ENCODE data around the gene TAAR1.

The TAAR1 gene

DNA sequence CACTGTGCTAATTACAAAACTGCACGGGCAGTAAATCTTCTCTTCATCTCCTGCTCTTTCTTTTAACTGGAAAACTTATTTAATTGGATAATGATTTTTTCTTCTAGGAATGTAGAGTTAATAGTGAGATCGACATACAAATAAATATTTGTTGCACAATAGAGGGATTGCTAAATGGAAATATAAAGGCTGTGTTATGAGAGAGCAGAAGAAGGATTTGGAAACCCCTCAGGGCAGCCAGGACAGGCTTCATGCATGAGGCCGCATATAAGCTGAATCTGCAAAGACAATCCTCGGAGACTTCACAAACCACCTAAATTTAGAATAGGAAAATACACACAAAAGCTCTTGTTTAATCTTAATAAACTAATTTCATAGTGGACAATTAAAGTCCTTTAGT, 2.9 kb upstream of the TAAR1 start:
- Histone ChIP-seq H2AFZ (ENCODE audit: low read depth) (no peak overlapping the region), H3K9ac (no peak overlapping the region), H3K27me3 (ENCODE audit: insufficient read depth, low read depth) (no peaks in the 10 kb centered on the region), H3K79me2 (ENCODE audit: insufficient read depth, low read depth) (no peaks in the 10 kb centered on the region), H3K27ac (no peak overlapping the region), H3K4me2 (no peak overlapping the region), H4K20me1 (ENCODE audit: insufficient read depth) (no peaks in the 10 kb centered on the region), H3K36me3 (ENCODE audit: insufficient read depth) (no peaks in the 10 kb centered on the region), H3K4me3 (IDR thresholded peaks at IDR 0.05; ENCODE audit: insufficient read depth, low read depth, low read length) (no peak overlapping the region), H3K4me1 (ENCODE audit: low read depth, poor library complexity, severe bottlenecking) (no peaks in the 10 kb centered on the region)
- TF ChIP-seq, protein P1, sequence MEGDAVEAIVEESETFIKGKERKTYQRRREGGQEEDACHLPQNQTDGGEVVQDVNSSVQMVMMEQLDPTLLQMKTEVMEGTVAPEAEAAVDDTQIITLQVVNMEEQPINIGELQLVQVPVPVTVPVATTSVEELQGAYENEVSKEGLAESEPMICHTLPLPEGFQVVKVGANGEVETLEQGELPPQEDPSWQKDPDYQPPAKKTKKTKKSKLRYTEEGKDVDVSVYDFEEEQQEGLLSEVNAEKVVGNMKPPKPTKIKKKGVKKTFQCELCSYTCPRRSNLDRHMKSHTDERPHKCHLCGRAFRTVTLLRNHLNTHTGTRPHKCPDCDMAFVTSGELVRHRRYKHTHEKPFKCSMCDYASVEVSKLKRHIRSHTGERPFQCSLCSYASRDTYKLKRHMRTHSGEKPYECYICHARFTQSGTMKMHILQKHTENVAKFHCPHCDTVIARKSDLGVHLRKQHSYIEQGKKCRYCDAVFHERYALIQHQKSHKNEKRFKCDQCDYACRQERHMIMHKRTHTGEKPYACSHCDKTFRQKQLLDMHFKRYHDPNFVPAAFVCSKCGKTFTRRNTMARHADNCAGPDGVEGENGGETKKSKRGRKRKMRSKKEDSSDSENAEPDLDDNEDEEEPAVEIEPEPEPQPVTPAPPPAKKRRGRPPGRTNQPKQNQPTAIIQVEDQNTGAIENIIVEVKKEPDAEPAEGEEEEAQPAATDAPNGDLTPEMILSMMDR (conservative IDR thresholded peaks at IDR 0.05; ENCODE audit: low read depth, low read length): no peak

GRCh38 chr6:132651062-132651461, 7.9 kb downstream of the TAAR1 start:
- TF ChIP-seq, protein P1 (conservative IDR thresholded peaks at IDR 0.05; ENCODE audit: low read depth, low read length): no peak
- no peak overlapping the region for H3K4me2 ChIP-seq
- H4K20me1 ChIP-seq (ENCODE audit: insufficient read depth): no peaks in the 10 kb centered on the region
- H3K4me1 ChIP-seq (ENCODE audit: low read depth, poor library complexity, severe bottlenecking): no peaks in the 10 kb centered on the region
- no peak overlapping the region for H3K9ac ChIP-seq
- H3K36me3 ChIP-seq (ENCODE audit: insufficient read depth): no peaks in the 10 kb centered on the region
- H3K27me3 ChIP-seq (ENCODE audit: insufficient read depth, low read depth): no peaks in the 10 kb centered on the region
- no peak overlapping the region for H3K27ac ChIP-seq
- no peak overlapping the region for H3K4me3 ChIP-seq (IDR thresholded peaks at IDR 0.05; ENCODE audit: insufficient read depth, low read depth, low read length)
- H2AFZ ChIP-seq (ENCODE audit: low read depth): no peak overlapping the region
- H3K79me2 ChIP-seq (ENCODE audit: insufficient read depth, low read depth): no peaks in the 10 kb centered on the region

GRCh38 chr6:132650429-132650828, 8.6 kb downstream of the TAAR1 start:
- Histone ChIP-seq H3K4me3 (IDR thresholded peaks at IDR 0.05; ENCODE audit: insufficient read depth, low read depth, low read length) (no peak overlapping the region), H3K9ac (no peak overlapping the region), H2AFZ (ENCODE audit: low read depth) (no peak overlapping the region), H3K79me2 (ENCODE audit: insufficient read depth, low read depth) (no peaks in the 10 kb centered on the region), H3K27ac (no peak overlapping the region), H3K27me3 (ENCODE audit: insufficient read depth, low read depth) (no peaks in the 10 kb centered on the region), H3K4me1 (ENCODE audit: low read depth, poor library complexity, severe bottlenecking) (no peaks in the 10 kb centered on the region), H3K4me2 (no peak overlapping the region), H3K36me3 (ENCODE audit: insufficient read depth) (no peaks in the 10 kb centered on the region), H4K20me1 (ENCODE audit: insufficient read depth) (no peaks in the 10 kb centered on the region)
- TF ChIP-seq, protein P1 (conservative IDR thresholded peaks at IDR 0.05; ENCODE audit: low read depth, low read length): no peak

DNA sequence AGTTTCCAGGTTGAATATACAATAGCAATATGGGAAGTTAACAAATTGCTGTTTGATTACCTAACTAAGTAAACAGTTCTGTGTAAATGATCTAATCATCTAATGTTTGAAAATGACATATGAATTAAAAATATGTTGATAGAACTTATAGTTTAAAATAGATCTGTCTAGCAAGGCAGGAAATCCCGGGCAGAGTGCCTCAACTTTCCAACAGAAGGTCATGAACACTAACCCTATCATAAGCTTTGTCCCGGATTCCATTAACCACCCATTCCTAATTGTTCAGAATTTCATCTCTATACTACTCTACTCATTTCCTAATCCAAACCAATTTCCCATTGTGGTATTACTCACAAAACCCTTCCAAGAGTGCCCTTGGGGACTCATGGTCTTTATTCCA, 10.2 kb downstream of the TAAR1 start:
- H4K20me1 ChIP-seq (ENCODE audit: insufficient read depth): no peaks in the 10 kb centered on the region

More for the DNA sequence above, 10.2 kb downstream of the TAAR1 start:
- Histone ChIP-seq H3K4me1 (ENCODE audit: low read depth, poor library complexity, severe bottlenecking) (no peaks in the 10 kb centered on the region), H3K4me2 (no peak overlapping the region), H3K4me3 (IDR thresholded peaks at IDR 0.05; ENCODE audit: insufficient read depth, low read depth, low read length) (no peak overlapping the region), H3K27ac (no peak overlapping the region), H3K36me3 (ENCODE audit: insufficient read depth) (no peaks in the 10 kb centered on the region), H3K79me2 (ENCODE audit: insufficient read depth, low read depth) (no peaks in the 10 kb centered on the region), H2AFZ (ENCODE audit: low read depth) (no peak overlapping the region), H3K27me3 (ENCODE audit: insufficient read depth, low read depth) (no peaks in the 10 kb centered on the region), H3K9ac (no peak overlapping the region)
- TF ChIP-seq, protein P1 (conservative IDR thresholded peaks at IDR 0.05; ENCODE audit: low read depth, low read length): no peak
